HepG2 (cell line): ENCODE results near the gene ISG20L2. TPM values are rescaled to one million over a fixed set of nuclear protein-coding genes. Genes with fewer than 3 reads are reported as not detected.

ENCODE experiments used
- ARID4A ChIP-seq: sonication (generic); formaldehyde crosslinking; IDR thresholded peaks from 2 replicates; pipeline ENCODE4 v1.5.0; 2020; ENCODE audit warnings: mild to moderate bottlenecking, missing genetic modification reagents, borderline replicate concordance
- ARID5B ChIP-seq: IDR thresholded peaks from 2 replicates; pipeline ENCODE4 v1.4.0; 2020; ENCODE audit warnings: mild to moderate bottlenecking, missing genetic modification reagents
- BCLAF1 ChIP-seq: fragments of 450-650 bp; IDR thresholded peaks from 2 replicates; pipeline ENCODE4 v1.6.1; 2017; ENCODE audit warnings: mild to moderate bottlenecking
- GRHL1 ChIP-seq: sonication (generic); formaldehyde crosslinking; conservative IDR thresholded peaks from 2 replicates; pipeline ENCODE4 v1.8.0; 2022; ENCODE audit warnings: missing genetic modification reagents
- LCORL ChIP-seq, 2 experiments: fragments of 450-650 bp in 1 of 2; sonication (generic) in 1 of 2; formaldehyde crosslinking in 1 of 2; IDR thresholded peaks; 2 replicates each; pipeline versions ENCODE4 v1.5.0 to v1.6.1; 2017 to 2020; ENCODE audit warnings: antibody characterized with exemption in 1 of 2, missing genetic modification reagents in 1 of 2
- MEF2D ChIP-seq: sonication (generic); formaldehyde crosslinking; IDR thresholded peaks from 2 replicates; pipeline ENCODE4 v1.5.1; 2020; ENCODE audit warnings: mild to moderate bottlenecking, missing genetic modification reagents
- PRMT3 ChIP-seq: sonication (generic); formaldehyde crosslinking; IDR thresholded peaks from 2 replicates; pipeline ENCODE4 v1.8.1; 2022; ENCODE audit warnings: low read depth, mild to moderate bottlenecking, moderate library complexity, missing genetic modification reagents, borderline replicate concordance
- RFXANK ChIP-seq: IDR thresholded peaks from 2 replicates; pipeline ENCODE4 v1.6.1; 2016
- TARDBP ChIP-seq: sonication (generic); formaldehyde crosslinking; IDR thresholded peaks from 2 replicates; pipeline ENCODE4 v1.8.0; 2022; ENCODE audit warnings: mild to moderate bottlenecking, missing genetic modification reagents
- TBX3 ChIP-seq: fragments of 450-650 bp; IDR thresholded peaks from 2 replicates; pipeline ENCODE4 v1.6.1; 2017; ENCODE audit warnings: antibody characterized with exemption, mild to moderate bottlenecking, inconsistent platforms, borderline replicate concordance
- ZNF574 ChIP-seq: sonication (generic); formaldehyde crosslinking; IDR thresholded peaks from 2 replicates; pipeline ENCODE4 v1.4.0; 2020; ENCODE audit warnings: missing genetic modification reagents
- polyA plus RNA-seq, 8 experiments: library from polyadenylated mRNA; depleted of rRNA in 3 of 8; stranded (reverse) in 7 of 8; unstranded in 1 of 8; fragments of >200 nt; fragmentation: Illumina TruSeq in 4 of 8; extraction: Trizol in 4 of 8; gene quantifications; 2 replicates each; pipeline versions ENCODE4 v1.2.1 to v1.2.3, GENCODE V29; 2011 to 2016; ENCODE audit warnings: low read depth in 4 of 8, missing spikeins in 1 of 8, mixed read lengths in 1 of 8; ENCODE audit not compliant: insufficient read depth in 1 of 8
- total RNA-seq, 5 experiments: library from RNA; depleted of rRNA; stranded (reverse); fragments of >200 nt; fragmentation: Illumina TruSeq; extraction: Trizol; gene quantifications; 2 replicates each; pipeline ENCODE4 v1.2.3, GENCODE V29; 2016; ENCODE audit warnings: low read depth in 1 of 5

The ISG20L2 gene
- total and polyA plus RNA-seq, 2 of the 13 experiments (the other 11 are each of a cell fraction or from before 2014, with no cell fraction given) = 19.8 to 21.3 TPM

GRCh38 chr1:156767101-156767878 lies 38.7 kb upstream of the ISG20L2 start, which contains the start of gene PRCC (continued):
- TF ChIP-seq ARID4A (CRISPR knock-in tag) = peak; percentile 91
- TF ChIP-seq ARID5B = 0 out of 2 replicates have a peak, but pooled peaks have one; percentile 9
- no peak; the same call in none of the 2 replicates for TF ChIP-seq RFXANK (CRISPR knock-in tag)
- no peak for TF ChIP-seq BCLAF1
- no peak for TF ChIP-seq TBX3
- TF ChIP-seq GRHL1 (CRISPR knock-in tag) = no peak
- TF ChIP-seq PRMT3 = no peak
- TF ChIP-seq ZNF574 = peak; percentile 99
- TF ChIP-seq MEF2D (CRISPR knock-in tag) = peak; percentile 64; the same call in 1 of the 2 replicates
- TF ChIP-seq TARDBP = 0 out of 2 replicates have a peak, but pooled peaks have one; percentile 22
- peak; percentile 84 for TF ChIP-seq LCORL (IDR thresholded peaks at IDR 0.05)
- no peak; the same call in 1 of the 2 replicates for TF ChIP-seq LCORL (CRISPR knock-in tag; IDR thresholded peaks at IDR 0.05)
